ENCODE data around the gene SNX21. TPM values are rescaled to one million over a fixed set of nuclear protein-coding genes. Genes with fewer than 3 reads are reported as not detected.

SNX21 gene
- total and polyA plus RNA-seq, 9 of the 15 experiments (the other 6 are each of a cell fraction or from before 2014, with no cell fraction given), result 0.10 to 1.2 (median 0.42) TPM

DNA sequence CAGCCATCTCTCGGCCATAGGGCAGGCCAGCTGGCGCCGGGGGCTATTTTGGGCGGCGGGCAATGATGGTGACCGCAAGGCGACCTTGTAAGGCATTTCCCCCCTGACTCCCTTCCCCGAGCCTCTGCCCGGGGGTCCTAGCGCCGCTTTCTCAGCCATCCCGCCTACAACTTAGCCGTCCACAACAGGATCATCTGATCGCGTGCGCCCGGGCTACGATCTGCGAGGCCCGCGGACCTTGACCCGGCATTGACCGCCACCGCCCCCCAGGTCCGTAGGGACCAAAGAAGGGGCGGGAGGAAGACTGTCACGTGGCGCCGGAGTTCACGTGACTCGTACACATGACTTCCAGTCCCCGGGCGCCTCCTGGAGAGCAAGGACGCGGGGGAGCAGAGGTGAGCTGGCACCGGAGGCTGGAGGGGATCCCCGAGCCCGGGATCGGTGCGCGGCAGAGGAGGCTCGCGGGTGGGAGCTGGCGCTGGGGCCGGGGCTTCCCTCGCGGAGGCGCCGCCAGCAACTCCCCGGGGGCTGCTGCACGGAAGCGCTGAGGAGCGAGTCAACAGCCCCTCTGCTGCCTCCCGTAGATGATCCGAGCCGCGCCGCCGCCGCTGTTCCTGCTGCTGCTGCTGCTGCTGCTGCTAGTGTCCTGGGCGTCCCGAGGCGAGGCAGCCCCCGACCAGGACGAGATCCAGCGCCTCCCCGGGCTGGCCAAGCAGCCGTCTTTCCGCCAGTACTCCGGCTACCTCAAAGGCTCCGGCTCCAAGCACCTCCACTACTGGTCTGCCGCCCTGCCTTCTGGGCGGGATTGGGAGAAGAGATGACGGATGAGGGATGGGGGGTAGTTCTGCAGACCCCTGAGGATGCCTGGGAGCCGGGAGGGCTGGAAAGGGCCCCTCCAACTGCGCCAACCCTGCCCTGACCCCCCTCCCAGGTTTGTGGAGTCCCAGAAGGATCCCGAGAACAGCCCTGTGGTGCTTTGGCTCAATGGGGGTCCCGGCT, 57.7 kb downstream of the SNX21 start, which contains the start of the genes CTSA and NEURL2 (continued):
- TF ChIP-seq, protein P1, sequence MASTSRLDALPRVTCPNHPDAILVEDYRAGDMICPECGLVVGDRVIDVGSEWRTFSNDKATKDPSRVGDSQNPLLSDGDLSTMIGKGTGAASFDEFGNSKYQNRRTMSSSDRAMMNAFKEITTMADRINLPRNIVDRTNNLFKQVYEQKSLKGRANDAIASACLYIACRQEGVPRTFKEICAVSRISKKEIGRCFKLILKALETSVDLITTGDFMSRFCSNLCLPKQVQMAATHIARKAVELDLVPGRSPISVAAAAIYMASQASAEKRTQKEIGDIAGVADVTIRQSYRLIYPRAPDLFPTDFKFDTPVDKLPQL (IDR thresholded peaks at IDR 0.05; ENCODE audit: extremely low read depth, insufficient read length), result no peak
- TF ChIP-seq U2AF2 (optimal IDR thresholded peaks at IDR 0.05; ENCODE audit: low read depth, low read length) (no peak), SREBF1 (IDR thresholded peaks at IDR 0.05; ENCODE audit: borderline replicate concordance, low read depth, low read length) (no peak), ZNF436 (CRISPR knock-in tag; IDR thresholded peaks at IDR 0.05) (no peak), SETDB1 (IDR thresholded peaks at IDR 0.05; ENCODE audit: low read length) (no peak), NCOR1 (IDR thresholded peaks at IDR 0.05) (peak; percentile 44), ETS1 (conservative IDR thresholded peaks at IDR 0.05; ENCODE audit: control insufficient read depth, low read depth, low read length) (peak; percentile 92), POLR3A (IDR thresholded peaks at IDR 0.05; ENCODE audit: borderline replicate concordance, extremely low read depth, insufficient read depth, insufficient read length) (no peak), CCNT2 (IDR thresholded peaks at IDR 0.05; ENCODE audit: borderline replicate concordance, extremely low read depth, insufficient read length, low read depth, low read length) (peak; percentile 54), ZNF282 (CRISPR knock-in tag; IDR thresholded peaks at IDR 0.05) (no peak)
- TF ChIP-seq, protein P2, sequence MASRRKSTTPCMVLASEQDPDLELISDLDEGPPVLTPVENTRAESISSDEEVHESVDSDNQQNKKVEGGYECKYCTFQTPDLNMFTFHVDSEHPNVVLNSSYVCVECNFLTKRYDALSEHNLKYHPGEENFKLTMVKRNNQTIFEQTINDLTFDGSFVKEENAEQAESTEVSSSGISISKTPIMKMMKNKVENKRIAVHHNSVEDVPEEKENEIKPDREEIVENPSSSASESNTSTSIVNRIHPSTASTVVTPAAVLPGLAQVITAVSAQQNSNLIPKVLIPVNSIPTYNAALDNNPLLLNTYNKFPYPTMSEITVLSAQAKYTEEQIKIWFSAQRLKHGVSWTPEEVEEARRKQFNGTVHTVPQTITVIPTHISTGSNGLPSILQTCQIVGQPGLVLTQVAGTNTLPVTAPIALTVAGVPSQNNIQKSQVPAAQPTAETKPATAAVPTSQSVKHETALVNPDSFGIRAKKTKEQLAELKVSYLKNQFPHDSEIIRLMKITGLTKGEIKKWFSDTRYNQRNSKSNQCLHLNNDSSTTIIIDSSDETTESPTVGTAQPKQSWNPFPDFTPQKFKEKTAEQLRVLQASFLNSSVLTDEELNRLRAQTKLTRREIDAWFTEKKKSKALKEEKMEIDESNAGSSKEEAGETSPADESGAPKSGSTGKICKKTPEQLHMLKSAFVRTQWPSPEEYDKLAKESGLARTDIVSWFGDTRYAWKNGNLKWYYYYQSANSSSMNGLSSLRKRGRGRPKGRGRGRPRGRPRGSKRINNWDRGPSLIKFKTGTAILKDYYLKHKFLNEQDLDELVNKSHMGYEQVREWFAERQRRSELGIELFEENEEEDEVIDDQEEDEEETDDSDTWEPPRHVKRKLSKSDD (conservative IDR thresholded peaks at IDR 0.05; ENCODE audit: low read length), result peak; percentile 41; the same call in 1 of the 2 replicates
- TF ChIP-seq, protein P3, sequence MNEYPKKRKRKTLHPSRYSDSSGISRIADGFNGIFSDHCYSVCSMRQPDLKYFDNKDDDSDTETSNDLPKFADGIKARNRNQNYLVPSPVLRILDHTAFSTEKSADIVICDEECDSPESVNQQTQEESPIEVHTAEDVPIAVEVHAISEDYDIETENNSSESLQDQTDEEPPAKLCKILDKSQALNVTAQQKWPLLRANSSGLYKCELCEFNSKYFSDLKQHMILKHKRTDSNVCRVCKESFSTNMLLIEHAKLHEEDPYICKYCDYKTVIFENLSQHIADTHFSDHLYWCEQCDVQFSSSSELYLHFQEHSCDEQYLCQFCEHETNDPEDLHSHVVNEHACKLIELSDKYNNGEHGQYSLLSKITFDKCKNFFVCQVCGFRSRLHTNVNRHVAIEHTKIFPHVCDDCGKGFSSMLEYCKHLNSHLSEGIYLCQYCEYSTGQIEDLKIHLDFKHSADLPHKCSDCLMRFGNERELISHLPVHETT (CRISPR knock-in tag; conservative IDR thresholded peaks at IDR 0.05 in 1 of 2, IDR thresholded peaks at IDR 0.05 in 1 of 2), result peak in 1 of 2 experiments; percentile 64; a peak in 1 of 4 replicates
- TF ChIP-seq, protein P4, sequence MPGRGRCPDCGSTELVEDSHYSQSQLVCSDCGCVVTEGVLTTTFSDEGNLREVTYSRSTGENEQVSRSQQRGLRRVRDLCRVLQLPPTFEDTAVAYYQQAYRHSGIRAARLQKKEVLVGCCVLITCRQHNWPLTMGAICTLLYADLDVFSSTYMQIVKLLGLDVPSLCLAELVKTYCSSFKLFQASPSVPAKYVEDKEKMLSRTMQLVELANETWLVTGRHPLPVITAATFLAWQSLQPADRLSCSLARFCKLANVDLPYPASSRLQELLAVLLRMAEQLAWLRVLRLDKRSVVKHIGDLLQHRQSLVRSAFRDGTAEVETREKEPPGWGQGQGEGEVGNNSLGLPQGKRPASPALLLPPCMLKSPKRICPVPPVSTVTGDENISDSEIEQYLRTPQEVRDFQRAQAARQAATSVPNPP (IDR thresholded peaks at IDR 0.05; ENCODE audit: borderline replicate concordance, insufficient read depth, insufficient read length), result no peak
- TF ChIP-seq, protein P5, sequence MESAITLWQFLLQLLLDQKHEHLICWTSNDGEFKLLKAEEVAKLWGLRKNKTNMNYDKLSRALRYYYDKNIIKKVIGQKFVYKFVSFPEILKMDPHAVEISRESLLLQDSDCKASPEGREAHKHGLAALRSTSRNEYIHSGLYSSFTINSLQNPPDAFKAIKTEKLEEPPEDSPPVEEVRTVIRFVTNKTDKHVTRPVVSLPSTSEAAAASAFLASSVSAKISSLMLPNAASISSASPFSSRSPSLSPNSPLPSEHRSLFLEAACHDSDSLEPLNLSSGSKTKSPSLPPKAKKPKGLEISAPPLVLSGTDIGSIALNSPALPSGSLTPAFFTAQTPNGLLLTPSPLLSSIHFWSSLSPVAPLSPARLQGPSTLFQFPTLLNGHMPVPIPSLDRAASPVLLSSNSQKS (CRISPR knock-in tag; IDR thresholded peaks at IDR 0.05), result no peak
